ENCODE data around the gene ACTL9. TPM values are rescaled to one million over a fixed set of nuclear protein-coding genes. Genes with fewer than 3 reads are reported as not detected.
"Not testable (repeated sequence)": the region's sequence is repeated elsewhere in the genome, so short reads cannot be mapped to it uniquely, and the experiment has no call there.

Gene ACTL9
- total and polyA plus RNA-seq, 11 donors: not detected

GRCh38 chr19:8724276-8724675 is 25.7 kb upstream of the ACTL9 start:
- Histone ChIP-seq H3K4me3 (no peak overlapping the region), H3K27ac (no peak overlapping the region), H3K27me3 (peaks cover 0 to 5% (median 0%) of the 10 kb centered on the region in 9 donors), H3K4me1 (no peaks in the 10 kb centered on the region), H3K9me3 (no peaks in the 10 kb centered on the region), H3K36me3 (no peaks in the 10 kb centered on the region)
- WGBS, 4 donors: 55 to 60% (median 57%) methylated on average over 3 of the region's 3 CpGs
- intact Hi-C loops (cut with DNase I): no loop called here
- ATAC-seq (no peak), DNase-seq (no peak)
- no peak for TF ChIP-seq POLR2A (IDR thresholded peaks at IDR 0.05)
- no peak for TF ChIP-seq CTCF (IDR thresholded peaks at IDR 0.05)

GRCh38 chr19:8722032-8722431 is 23.4 kb upstream of the ACTL9 start:
- TF ChIP-seq CTCF (IDR thresholded peaks at IDR 0.05) (no peak), POLR2A (IDR thresholded peaks at IDR 0.05) (no peak)
- H3K36me3 ChIP-seq: no peaks in the 10 kb centered on the region
- DNase-seq (no peak), ATAC-seq (no peak)
- peaks cover 0 to 5% (median 0%) of the 10 kb centered on the region in 9 donors for H3K27me3 ChIP-seq
- H3K9me3 ChIP-seq: peaks cover 0 to 7% (median 0%) of the 10 kb centered on the region in 12 donors
- 38 to 44% (median 41%) methylated on average over 2 of the region's 2 CpGs for WGBS, 4 donors
- no peak overlapping the region for H3K27ac ChIP-seq
- H3K4me1 ChIP-seq: no peaks in the 10 kb centered on the region
- no peak overlapping the region for H3K4me3 ChIP-seq
- intact Hi-C loops (cut with DNase I): no loop called here

- Histone ChIP-seq H3K27ac (no peak within 1 kb of the TSS), H3K4me3 (no peak within 1 kb of the TSS), H3K36me3 (no peaks in the 10 kb centered on the region), H3K4me1 (no peaks in the 10 kb centered on the region), H3K9me3 (peaks cover 0 to 7% (median 0%) of the 10 kb centered on the region in 12 donors), H3K27me3 (peaks cover 0 to 5% (median 0%) of the 10 kb centered on the region in 9 donors)
- no peak for TF ChIP-seq CTCF (IDR thresholded peaks at IDR 0.05)
- TF ChIP-seq POLR2A (IDR thresholded peaks at IDR 0.05): no peak
- intact Hi-C loops (cut with DNase I): no loop called here
- DNase-seq: no peak
- 50 to 68% (median 61%) methylated on average over 1 of the region's 1 CpG for whole genome bisulfite sequencing, 4 donors
- no peak for ATAC-seq
Measured at GRCh38 chr19:8721334-8721733, 22.7 kb upstream of the ACTL9 start, which contains the start of gene OR2Z1. TSS of gene OR2Z1 (plus strand) at chr19:8721634. CDS start at chr19:8731029, 9,395 bp downstream.

- ATAC-seq; H3K4me3 ChIP-seq; H3K27me3 ChIP-seq; DNase-seq; intact Hi-C loops (cut with DNase I); H3K27ac ChIP-seq; H3K36me3 ChIP-seq; H3K4me1 ChIP-seq: not testable (repeated sequence)
- peaks cover 0 to 16% (median 10%) of the 10 kb centered on the region in 12 donors for H3K9me3 ChIP-seq
- WGBS, 4 donors: 83 to 89% (median 87%) methylated on average over 7 of the region's 7 CpGs
Measured at GRCh38 chr19:8710337-8710736, 11.7 kb upstream of the ACTL9 start.

- ATAC-seq (no peak), DNase-seq (no peak)
- TF ChIP-seq POLR2A (IDR thresholded peaks at IDR 0.05): no peak
- TF ChIP-seq CTCF (IDR thresholded peaks at IDR 0.05): no peak
- H3K4me3 ChIP-seq: no peak overlapping the region
- no peaks in the 10 kb centered on the region for H3K36me3 ChIP-seq
- no peak overlapping the region for H3K27ac ChIP-seq
- H3K27me3 ChIP-seq: peaks cover 0 to 15% (median 0%) of the 10 kb centered on the region in 9 donors
- H3K4me1 ChIP-seq: peaks cover 0 to 6% (median 0%) of the 10 kb centered on the region in 12 donors
- no peaks in the 10 kb centered on the region for H3K9me3 ChIP-seq
- intact Hi-C loops (cut with DNase I): no loop called here
- 39 to 54% (median 43%) methylated on average over 5 of the region's 5 CpGs for WGBS, 4 donors
Measured at GRCh38 chr19:8705742-8706141, 7.1 kb upstream of the ACTL9 start.

- H3K27me3 ChIP-seq: peaks cover 0 to 18% (median 0%) of the 10 kb centered on the region in 9 donors
- H3K9me3 ChIP-seq; H3K4me3 ChIP-seq; H3K4me1 ChIP-seq; H3K27ac ChIP-seq; intact Hi-C loops (cut with DNase I); ATAC-seq; H3K36me3 ChIP-seq; DNase-seq: not testable (repeated sequence)
- WGBS, 4 donors: 69 to 85% (median 84%) methylated on average over 2 to 3 of the region's 3 CpGs
Measured at GRCh38 chr19:8705304-8705703, 6.7 kb upstream of the ACTL9 start.
